ENCODE measurements around the gene GPATCH3. TPM values are rescaled to one million over a fixed set of nuclear protein-coding genes. Genes with fewer than 3 reads are reported as not detected.

The GPATCH3 gene
- polyA plus RNA-seq, 1 of the 3 experiments (the other 2 are of a cell fraction): 11.1 TPM

- Histone ChIP-seq H3F3A (replicated peaks; ENCODE audit: insufficient read depth) (peaks cover 5% of the 10 kb centered on the region), H4K20me1 (ENCODE audit: insufficient read depth) (peaks cover 18% of the 10 kb centered on the region; the same call in 1 of the 2 replicates), H3K4me3 (ENCODE audit: low read depth in 2 of 2, low read length in 1 of 2) (no peak overlapping the region), H2AFZ (ENCODE audit: low read depth) (no peak overlapping the region), H3K27me3 (ENCODE audit: insufficient read depth) (no peaks in the 10 kb centered on the region), H3K36me3 (replicated peaks in 1 of 2; ENCODE audit: control insufficient read depth in 1 of 2, insufficient read depth in 2 of 2, low read length in 1 of 2) (peaks cover 15 to 35% of the 10 kb centered on the region in 2 experiments), H3K9me3 (no peaks in the 10 kb centered on the region), H3K9me2 (no peaks in the 10 kb centered on the region), H3K4me2 (no peak overlapping the region), H3K9ac (no peak overlapping the region), H3K4me1 (ENCODE audit: control insufficient read depth in 1 of 2, insufficient read depth in 2 of 2, low read depth in 1 of 2, low read length in 1 of 2) (no peaks in the 10 kb centered on the region), H3K27ac (ENCODE audit: low read depth in 2 of 2, low read length in 1 of 2) (no peak overlapping the region), H3K79me2 (ENCODE audit: insufficient read depth) (peaks cover 71% of the 10 kb centered on the region)
- POLR2A ChIA-PET: interaction anchor here (0.5 to 0.6 kb wide), 2 partner anchors 13 to 1609 kb away, joined by 3 read pairs; no protein-coding TSS in a partner anchor
- TF ChIP-seq ELF1 (IDR thresholded peaks at IDR 0.05) (no peak), JUND (IDR thresholded peaks at IDR 0.05) (no peak), MEF2A (IDR thresholded peaks at IDR 0.05; ENCODE audit: borderline replicate concordance, low read depth) (no peak), TAF1 (IDR thresholded peaks at IDR 0.05; ENCODE audit: borderline replicate concordance, low read depth, low read length) (no peak), RAD21 (IDR thresholded peaks at IDR 0.05; ENCODE audit: low read length) (no peak)
- TF ChIP-seq, protein P1, sequence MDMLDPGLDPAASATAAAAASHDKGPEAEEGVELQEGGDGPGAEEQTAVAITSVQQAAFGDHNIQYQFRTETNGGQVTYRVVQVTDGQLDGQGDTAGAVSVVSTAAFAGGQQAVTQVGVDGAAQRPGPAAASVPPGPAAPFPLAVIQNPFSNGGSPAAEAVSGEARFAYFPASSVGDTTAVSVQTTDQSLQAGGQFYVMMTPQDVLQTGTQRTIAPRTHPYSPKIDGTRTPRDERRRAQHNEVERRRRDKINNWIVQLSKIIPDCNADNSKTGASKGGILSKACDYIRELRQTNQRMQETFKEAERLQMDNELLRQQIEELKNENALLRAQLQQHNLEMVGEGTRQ (IDR thresholded peaks at IDR 0.05; ENCODE audit: borderline replicate concordance, low read depth, low read length): no peak
- no peak for DNase-seq
- 83% methylated on average over 1 of the region's 2 CpGs for WGBS (ENCODE audit: low lambda C conversion rate)
- CTCF ChIA-PET: no interaction called here
Measured at GRCh38 chr1:26938659-26939025, 38.4 kb upstream of the GPATCH3 start.

DNA sequence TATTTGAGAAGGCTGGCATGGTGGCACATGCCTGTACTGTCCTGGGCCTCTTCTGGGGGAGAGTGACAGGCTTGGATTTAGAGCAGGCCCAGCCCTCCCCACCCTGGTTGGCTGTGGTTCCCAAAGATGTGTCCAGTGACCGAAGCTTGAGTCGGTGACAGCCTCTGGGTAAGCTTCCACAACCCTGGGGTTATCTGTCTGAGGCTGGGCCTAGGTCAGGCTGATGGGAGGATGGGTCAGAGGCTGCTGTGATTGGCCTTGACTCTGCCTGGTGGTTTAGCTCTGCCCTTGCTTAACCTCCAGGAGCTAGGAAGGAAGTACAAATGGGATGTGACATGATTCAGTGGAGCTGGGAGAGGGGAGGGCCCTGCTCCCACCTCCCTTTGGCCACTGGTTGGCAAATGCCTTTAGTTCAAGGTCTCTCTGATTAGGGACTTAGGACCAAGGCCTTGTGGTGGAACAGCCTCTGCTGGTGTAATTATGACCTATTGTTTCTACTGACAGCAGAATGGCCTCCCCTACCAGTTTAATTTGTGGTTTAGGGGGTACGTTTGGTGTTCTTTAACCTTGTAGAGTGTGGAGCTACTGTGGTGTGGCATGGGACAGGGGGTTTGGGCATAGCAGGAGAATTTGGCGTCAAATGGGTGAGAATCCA is 37.9 kb upstream of the GPATCH3 start:
- WGBS (ENCODE audit: low lambda C conversion rate): 97% methylated on average over 4 of the region's 4 CpGs
- H3K79me2 ChIP-seq (ENCODE audit: insufficient read depth): peaks cover 77% of the 10 kb centered on the region
- CTCF ChIA-PET: no interaction called here

More for the DNA sequence above, 37.9 kb upstream of the GPATCH3 start:
- Histone ChIP-seq H2AFZ (ENCODE audit: low read depth) (no peak overlapping the region), H3K27ac (ENCODE audit: low read depth in 2 of 2, low read length in 1 of 2) (no peak overlapping the region), H3K27me3 (ENCODE audit: insufficient read depth) (no peaks in the 10 kb centered on the region), H3K4me1 (ENCODE audit: control insufficient read depth in 1 of 2, insufficient read depth in 2 of 2, low read depth in 1 of 2, low read length in 1 of 2) (no peaks in the 10 kb centered on the region), H3K9me3 (no peaks in the 10 kb centered on the region), H3F3A (replicated peaks; ENCODE audit: insufficient read depth) (peaks cover 5% of the 10 kb centered on the region), H4K20me1 (ENCODE audit: insufficient read depth) (peaks cover 18% of the 10 kb centered on the region; the same call in 1 of the 2 replicates), H3K4me2 (no peak overlapping the region), H3K9ac (no peak overlapping the region), H3K4me3 (ENCODE audit: low read depth in 2 of 2, low read length in 1 of 2) (no peak overlapping the region), H3K36me3 (replicated peaks in 1 of 2; ENCODE audit: control insufficient read depth in 1 of 2, insufficient read depth in 2 of 2, low read length in 1 of 2) (peaks cover 10 to 31% of the 10 kb centered on the region in 2 experiments), H3K9me2 (no peaks in the 10 kb centered on the region)
- POLR2A ChIA-PET: interaction anchor here (0.5 to 0.6 kb wide), 2 partner anchors 12 to 1609 kb away, joined by 3 read pairs; no protein-coding TSS in a partner anchor
- no peak for TF ChIP-seq TAF1 (IDR thresholded peaks at IDR 0.05; ENCODE audit: borderline replicate concordance, low read depth, low read length)
- no peak for TF ChIP-seq SMC3 (IDR thresholded peaks at IDR 0.05; ENCODE audit: low read depth, low read length)
- TF ChIP-seq, protein P2, sequence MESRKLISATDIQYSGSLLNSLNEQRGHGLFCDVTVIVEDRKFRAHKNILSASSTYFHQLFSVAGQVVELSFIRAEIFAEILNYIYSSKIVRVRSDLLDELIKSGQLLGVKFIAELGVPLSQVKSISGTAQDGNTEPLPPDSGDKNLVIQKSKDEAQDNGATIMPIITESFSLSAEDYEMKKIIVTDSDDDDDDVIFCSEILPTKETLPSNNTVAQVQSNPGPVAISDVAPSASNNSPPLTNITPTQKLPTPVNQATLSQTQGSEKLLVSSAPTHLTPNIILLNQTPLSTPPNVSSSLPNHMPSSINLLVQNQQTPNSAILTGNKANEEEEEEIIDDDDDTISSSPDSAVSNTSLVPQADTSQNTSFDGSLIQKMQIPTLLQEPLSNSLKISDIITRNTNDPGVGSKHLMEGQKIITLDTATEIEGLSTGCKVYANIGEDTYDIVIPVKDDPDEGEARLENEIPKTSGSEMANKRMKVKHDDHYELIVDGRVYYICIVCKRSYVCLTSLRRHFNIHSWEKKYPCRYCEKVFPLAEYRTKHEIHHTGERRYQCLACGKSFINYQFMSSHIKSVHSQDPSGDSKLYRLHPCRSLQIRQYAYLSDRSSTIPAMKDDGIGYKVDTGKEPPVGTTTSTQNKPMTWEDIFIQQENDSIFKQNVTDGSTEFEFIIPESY (IDR thresholded peaks at IDR 0.05; ENCODE audit: borderline replicate concordance, low read depth): no peak
- TF ChIP-seq POLR2AphosphoS5 (IDR thresholded peaks at IDR 0.05; ENCODE audit: low read depth, low read length): no peak
- no peak for DNase-seq

Data from SK-N-SH (cell line).